HG02885 (cell line): ENCODE data around the gene HTR7.
A peak's percentile ranks its signal among the peaks of the same experiment; 100 is the strongest.
"Not testable (repeated sequence)": the region's sequence is repeated elsewhere in the genome, so short reads cannot be mapped to it uniquely, and the experiment has no call there.

Source experiments
- ATAC-seq: cut with Tn5 transposase; IDR thresholded peaks from one replicate; pipeline ENCODE4 v1.9.1; 2021; ENCODE audit warnings: mild to moderate bottlenecking; ENCODE audit not compliant: unreplicated experiment, poor library complexity

HTR7 gene

GRCh38 chr10:90807106-90807505 is 50.7 kb downstream of the HTR7 start:
- ATAC-seq: not testable (repeated sequence)

GRCh38 chr10:90806677-90807076 is 51.2 kb downstream of the HTR7 start:
- ATAC-seq: no peak

GRCh38 chr10:90805206-90805605 is 52.6 kb downstream of the HTR7 start:
- no peak for ATAC-seq

- no peak for ATAC-seq
Measured at GRCh38 chr10:90804354-90804753, 53.5 kb downstream of the HTR7 start.

GRCh38 chr10:90801608-90802007 is 56.2 kb downstream of the HTR7 start:
- ATAC-seq: no peak

GRCh38 chr10:90800232-90800796 is 57.5 kb downstream of the HTR7 start:
- ATAC-seq: no peak

GRCh38 chr10:90799172-90799571 is 58.7 kb downstream of the HTR7 start:
- no peak for ATAC-seq

- ATAC-seq: no peak
Measured at GRCh38 chr10:90798482-90798881, 59.4 kb downstream of the HTR7 start.

- no peak for ATAC-seq
Measured at GRCh38 chr10:90790422-90790821, 67.4 kb downstream of the HTR7 start.

- ATAC-seq: peak; percentile 88
Measured at GRCh38 chr10:90788968-90789367, 68.9 kb downstream of the HTR7 start.

- no peak for ATAC-seq
Measured at GRCh38 chr10:90788199-90788491, 69.7 kb downstream of the HTR7 start.

- peak; percentile 47 for ATAC-seq
Measured at GRCh38 chr10:90787393-90788198, 70.2 kb downstream of the HTR7 start.

- no peak for ATAC-seq
Measured at GRCh38 chr10:90785782-90786181, 72.1 kb downstream of the HTR7 start.

- ATAC-seq: no peak
Measured at GRCh38 chr10:90784771-90785170, 73.1 kb downstream of the HTR7 start.

- no peak for ATAC-seq
Measured at GRCh38 chr10:90780488-90780887, 77.4 kb downstream of the HTR7 start.

GRCh38 chr10:90779548-90779947 is 78.3 kb downstream of the HTR7 start:
- ATAC-seq: no peak

- no peak for ATAC-seq
Measured at GRCh38 chr10:90777621-90778020, 80.2 kb downstream of the HTR7 start.

- ATAC-seq: no peak
Measured at GRCh38 chr10:90775351-90776028, 82.3 kb downstream of the HTR7 start.

- ATAC-seq: no peak
Measured at GRCh38 chr10:90769946-90770841, 87.6 kb downstream of the HTR7 start.

GRCh38 chr10:90751107-90751997 is 106.5 kb downstream of the HTR7 start:
- ATAC-seq: peak; percentile 83
